ENCODE data around the gene PIK3R2.

DNA sequence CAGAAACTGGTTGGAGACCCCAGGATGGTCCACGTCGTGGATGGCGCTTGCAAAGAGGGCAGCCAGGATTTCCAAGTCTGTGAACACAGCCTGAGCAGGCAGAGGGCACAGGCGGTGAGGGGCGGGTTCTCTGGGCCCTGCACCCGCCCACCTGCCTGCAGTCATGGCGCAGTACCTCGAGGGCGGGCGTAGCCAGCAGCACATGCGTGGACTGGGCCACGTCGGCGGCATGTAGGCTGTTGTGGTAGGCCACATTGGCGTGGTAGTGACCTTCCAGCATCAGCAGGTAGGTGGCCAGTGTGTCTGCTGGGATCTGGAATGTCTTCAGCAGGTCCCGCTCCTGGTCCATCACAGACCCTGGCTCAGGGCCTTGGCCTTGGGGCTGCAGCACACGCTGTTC, 65.2 kb downstream of the PIK3R2 start:
- TF ChIP-seq, protein P1, sequence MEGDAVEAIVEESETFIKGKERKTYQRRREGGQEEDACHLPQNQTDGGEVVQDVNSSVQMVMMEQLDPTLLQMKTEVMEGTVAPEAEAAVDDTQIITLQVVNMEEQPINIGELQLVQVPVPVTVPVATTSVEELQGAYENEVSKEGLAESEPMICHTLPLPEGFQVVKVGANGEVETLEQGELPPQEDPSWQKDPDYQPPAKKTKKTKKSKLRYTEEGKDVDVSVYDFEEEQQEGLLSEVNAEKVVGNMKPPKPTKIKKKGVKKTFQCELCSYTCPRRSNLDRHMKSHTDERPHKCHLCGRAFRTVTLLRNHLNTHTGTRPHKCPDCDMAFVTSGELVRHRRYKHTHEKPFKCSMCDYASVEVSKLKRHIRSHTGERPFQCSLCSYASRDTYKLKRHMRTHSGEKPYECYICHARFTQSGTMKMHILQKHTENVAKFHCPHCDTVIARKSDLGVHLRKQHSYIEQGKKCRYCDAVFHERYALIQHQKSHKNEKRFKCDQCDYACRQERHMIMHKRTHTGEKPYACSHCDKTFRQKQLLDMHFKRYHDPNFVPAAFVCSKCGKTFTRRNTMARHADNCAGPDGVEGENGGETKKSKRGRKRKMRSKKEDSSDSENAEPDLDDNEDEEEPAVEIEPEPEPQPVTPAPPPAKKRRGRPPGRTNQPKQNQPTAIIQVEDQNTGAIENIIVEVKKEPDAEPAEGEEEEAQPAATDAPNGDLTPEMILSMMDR (IDR thresholded peaks at IDR 0.05) = no peak
- no peak for TF ChIP-seq POLR2A (IDR thresholded peaks at IDR 0.05)

All from Peyer's patch (tissue), 4 donors.